DND-41 (cell line): ENCODE data around the gene SERINC3.
"Not testable (repeated sequence)": the region's sequence is repeated elsewhere in the genome, so short reads cannot be mapped to it uniquely, and the experiment has no call there.

Experiments
- EZH2 ChIP-seq: IDR thresholded peaks from 3 replicates; pipeline ENCODE4 v1.6.1; 2012; ENCODE audit warnings: borderline replicate concordance, low read depth, mild to moderate bottlenecking, moderate library complexity, low read length, inconsistent platforms; ENCODE audit not compliant: severe bottlenecking
- TF ChIP-seq, protein P1 (sequence below): IDR thresholded peaks from 2 replicates; pipeline ENCODE4 v1.5.1; 2012; ENCODE audit warnings: borderline replicate concordance, low read length, moderate library complexity, mild to moderate bottlenecking; ENCODE audit not compliant: poor library complexity, severe bottlenecking; ENCODE audit errors: extremely low read depth

DNA sequence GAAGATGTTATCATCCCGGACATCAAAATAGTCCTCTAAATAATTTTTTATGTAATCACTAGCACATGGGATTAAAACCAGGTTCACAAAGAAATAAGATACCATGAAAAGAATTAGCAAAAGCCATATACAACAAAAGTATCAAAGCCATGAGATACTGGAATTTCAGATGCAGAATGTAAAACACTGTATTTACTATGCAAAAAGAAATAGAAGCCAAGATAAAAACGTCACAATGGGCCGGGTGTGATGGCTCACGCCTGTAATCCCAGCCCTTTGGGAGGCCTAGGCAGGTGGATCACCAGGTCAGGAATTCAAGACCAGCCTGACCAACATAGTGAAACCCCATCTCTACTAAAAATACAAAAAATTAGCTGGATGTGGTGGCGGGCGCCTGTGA is 38.9 kb upstream of the SERINC3 start:
- TF ChIP-seq, protein P1, sequence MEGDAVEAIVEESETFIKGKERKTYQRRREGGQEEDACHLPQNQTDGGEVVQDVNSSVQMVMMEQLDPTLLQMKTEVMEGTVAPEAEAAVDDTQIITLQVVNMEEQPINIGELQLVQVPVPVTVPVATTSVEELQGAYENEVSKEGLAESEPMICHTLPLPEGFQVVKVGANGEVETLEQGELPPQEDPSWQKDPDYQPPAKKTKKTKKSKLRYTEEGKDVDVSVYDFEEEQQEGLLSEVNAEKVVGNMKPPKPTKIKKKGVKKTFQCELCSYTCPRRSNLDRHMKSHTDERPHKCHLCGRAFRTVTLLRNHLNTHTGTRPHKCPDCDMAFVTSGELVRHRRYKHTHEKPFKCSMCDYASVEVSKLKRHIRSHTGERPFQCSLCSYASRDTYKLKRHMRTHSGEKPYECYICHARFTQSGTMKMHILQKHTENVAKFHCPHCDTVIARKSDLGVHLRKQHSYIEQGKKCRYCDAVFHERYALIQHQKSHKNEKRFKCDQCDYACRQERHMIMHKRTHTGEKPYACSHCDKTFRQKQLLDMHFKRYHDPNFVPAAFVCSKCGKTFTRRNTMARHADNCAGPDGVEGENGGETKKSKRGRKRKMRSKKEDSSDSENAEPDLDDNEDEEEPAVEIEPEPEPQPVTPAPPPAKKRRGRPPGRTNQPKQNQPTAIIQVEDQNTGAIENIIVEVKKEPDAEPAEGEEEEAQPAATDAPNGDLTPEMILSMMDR: not testable (repeated sequence)
- not testable (repeated sequence) for TF ChIP-seq EZH2
